GM21390 (cell line): Measurements from ENCODE around the gene UGT2B10.
"Not testable (repeated sequence)": the region's sequence is repeated elsewhere in the genome, so short reads cannot be mapped to it uniquely, and the experiment has no call there.

ENCODE experiments used
- ATAC-seq: cut with Tn5 transposase; IDR thresholded peaks from one replicate; pipeline ENCODE4 v1.9.1; 2021; ENCODE audit not compliant: unreplicated experiment

The UGT2B10 gene

GRCh38 chr4:68815617-68816409, at the start of gene UGT2B10:
TSS of gene UGT2B10 (plus strand) at chr4:68815994. CDS start at chr4:68816020, 26 bp downstream.
- not testable (repeated sequence) for ATAC-seq

- not testable (repeated sequence) for ATAC-seq
Measured at GRCh38 chr4:68771836-68772235, 44.0 kb upstream of the UGT2B10 start.

GRCh38 chr4:68773699-68774098, 42.1 kb upstream of the UGT2B10 start:
- ATAC-seq, result no peak

GRCh38 chr4:68780232-68780631, 35.6 kb upstream of the UGT2B10 start:
- no peak for ATAC-seq

- no peak for ATAC-seq
Measured at GRCh38 chr4:68797048-68797447, 18.7 kb upstream of the UGT2B10 start.

GRCh38 chr4:68797618-68798017, 18.2 kb upstream of the UGT2B10 start:
- ATAC-seq, result no peak

GRCh38 chr4:68803013-68803412, 12.8 kb upstream of the UGT2B10 start:
- no peak for ATAC-seq

- ATAC-seq, result no peak
Measured at GRCh38 chr4:68808060-68808459, 7.7 kb upstream of the UGT2B10 start.

- ATAC-seq, result no peak
Measured at GRCh38 chr4:68810919-68811318, 4.9 kb upstream of the UGT2B10 start.

- ATAC-seq, result not testable (repeated sequence)
Measured at GRCh38 chr4:68816410-68817265, 844 bp downstream of the UGT2B10 start.

GRCh38 chr4:68817386-68817785, 1.6 kb downstream of the UGT2B10 start:
- ATAC-seq, result no peak

- not testable (repeated sequence) for ATAC-seq
Measured at GRCh38 chr4:68818030-68818462, 2.3 kb downstream of the UGT2B10 start.

- no peak for ATAC-seq
Measured at GRCh38 chr4:68831642-68832041, 15.8 kb downstream of the UGT2B10 start.

GRCh38 chr4:68850293-68850692, 34.5 kb downstream of the UGT2B10 start:
- ATAC-seq, result no peak

GRCh38 chr4:68855771-68856170, 40.0 kb downstream of the UGT2B10 start:
- ATAC-seq, result no peak

- ATAC-seq, result no peak
Measured at GRCh38 chr4:68858039-68858438, 42.2 kb downstream of the UGT2B10 start.

GRCh38 chr4:68859655-68860054, 43.9 kb downstream of the UGT2B10 start:
- no peak for ATAC-seq

GRCh38 chr4:68861057-68861456, 45.3 kb downstream of the UGT2B10 start:
- no peak for ATAC-seq

GRCh38 chr4:68864438-68865187, 48.8 kb downstream of the UGT2B10 start:
- no peak for ATAC-seq

GRCh38 chr4:68865188-68865638, 49.4 kb downstream of the UGT2B10 start:
- no peak for ATAC-seq

GRCh38 chr4:68865760-68866159, 50.0 kb downstream of the UGT2B10 start:
- ATAC-seq, result no peak
